H9 (cell line): ENCODE results near the gene MCF2L. TPM values are rescaled to one million over a fixed set of nuclear protein-coding genes. Genes with fewer than 3 reads are reported as not detected.

Source experiments
- DNase-seq: peaks from one replicate; pipeline ENCODE4 v3.0.0-alpha.2; 2017
- H2AFZ ChIP-seq: one replicate; pipeline ENCODE4 v1.6.1; 2013; ENCODE audit warnings: mild to moderate bottlenecking, low read length, control low read depth, moderate library complexity
- H2AK5ac ChIP-seq: 2 replicates; pipeline ENCODE4 v1.6.1; 2013; ENCODE audit warnings: low read length, control low read depth, mixed read lengths; ENCODE audit not compliant: insufficient read length
- H2BK120ac ChIP-seq: one replicate; pipeline ENCODE4 v1.6.1; 2013; ENCODE audit warnings: low read depth, mild to moderate bottlenecking, low read length, control low read depth, inconsistent platforms; ENCODE audit not compliant: poor library complexity, severe bottlenecking
- H2BK12ac ChIP-seq: 2 replicates; pipeline ENCODE4 v1.6.1; 2013; ENCODE audit warnings: low read length, control low read depth, mixed read lengths, low read depth; ENCODE audit not compliant: insufficient read length
- H2BK15ac ChIP-seq: 2 replicates; pipeline ENCODE4 v1.6.1; 2013; ENCODE audit warnings: low read depth, low read length, control low read depth
- H2BK20ac ChIP-seq: one replicate; pipeline ENCODE4 v1.6.1; 2013; ENCODE audit warnings: low read depth, mild to moderate bottlenecking, low read length, control low read depth, inconsistent platforms; ENCODE audit not compliant: poor library complexity, severe bottlenecking
- H2BK5ac ChIP-seq: 2 replicates; pipeline ENCODE4 v1.6.1; 2013; ENCODE audit warnings: low read length, control low read depth, mixed read lengths; ENCODE audit not compliant: insufficient read length
- H3K14ac ChIP-seq: 2 replicates; pipeline ENCODE4 v1.6.1; 2013; ENCODE audit warnings: low read length, control low read depth; ENCODE audit not compliant: insufficient read depth
- H3K18ac ChIP-seq: 2 replicates; pipeline ENCODE4 v1.6.1; 2013; ENCODE audit warnings: low read depth, mild to moderate bottlenecking, mixed read lengths, low read length, control low read depth; ENCODE audit not compliant: insufficient read length
- H3K23ac ChIP-seq: 2 replicates; pipeline ENCODE4 v1.6.1; 2013; ENCODE audit warnings: low read length, control low read depth, mixed read lengths, low read depth; ENCODE audit not compliant: insufficient read length
- H3K23me2 ChIP-seq: 2 replicates; pipeline ENCODE4 v1.6.1; 2013; ENCODE audit warnings: low read depth, mild to moderate bottlenecking, mixed read lengths, low read length, control low read depth; ENCODE audit not compliant: insufficient read length, poor library complexity, severe bottlenecking
- H3K27ac ChIP-seq: 2 replicates; pipeline ENCODE4 v1.5.1; 2013; ENCODE audit warnings: low read length, control low read depth, mixed read lengths, low read depth; ENCODE audit not compliant: insufficient read length
- H3K27me3 ChIP-seq: 2 replicates; pipeline ENCODE4 v1.6.1; 2013; ENCODE audit warnings: low read length, control low read depth, inconsistent platforms; ENCODE audit not compliant: insufficient read depth
- H3K4ac ChIP-seq: 2 replicates; pipeline ENCODE4 v1.6.1; 2013; ENCODE audit warnings: low read depth, mild to moderate bottlenecking, control low read depth, inconsistent platforms, low read length, moderate library complexity
- H3K4me1 ChIP-seq: 2 replicates; pipeline ENCODE4 v1.6.1; 2013; ENCODE audit warnings: low read length, control low read depth, inconsistent platforms; ENCODE audit not compliant: insufficient read depth
- H3K4me2 ChIP-seq: 2 replicates; pipeline ENCODE4 v1.6.1; 2013; ENCODE audit warnings: low read length, control low read depth, mixed read lengths; ENCODE audit not compliant: insufficient read length, insufficient read depth
- H3K56ac ChIP-seq: 2 replicates; pipeline ENCODE4 v1.6.1; 2013; ENCODE audit warnings: low read depth, mild to moderate bottlenecking, mixed read lengths, low read length, control low read depth; ENCODE audit not compliant: insufficient read length
- H3K79me1 ChIP-seq: 2 replicates; pipeline ENCODE4 v1.6.1; 2013; ENCODE audit warnings: low read depth, mild to moderate bottlenecking, moderate library complexity, low read length, control low read depth, inconsistent platforms; ENCODE audit not compliant: insufficient read depth, poor library complexity, severe bottlenecking
- H3K79me2 ChIP-seq: 2 replicates; pipeline ENCODE4 v1.6.1; 2013; ENCODE audit warnings: low read length, control low read depth, inconsistent platforms; ENCODE audit not compliant: insufficient read depth
- H3K9ac ChIP-seq: 2 replicates; pipeline ENCODE4 v1.6.1; 2013; ENCODE audit warnings: low read length, control low read depth, mixed read lengths; ENCODE audit not compliant: insufficient read length; ENCODE audit errors: extremely low read depth
- H3K9me3 ChIP-seq: one replicate; pipeline ENCODE4 v1.6.1; 2013; ENCODE audit warnings: low read depth, low read length, inconsistent platforms; ENCODE audit not compliant: control insufficient read depth
- H3T11ph ChIP-seq: one replicate; pipeline ENCODE4 v1.6.1; 2013; ENCODE audit warnings: mild to moderate bottlenecking, low read length, control low read depth, inconsistent platforms
- H4K20me1 ChIP-seq: one replicate; pipeline ENCODE4 v1.6.1; 2013; ENCODE audit not compliant: control insufficient read depth, insufficient read length, insufficient read depth
- H4K5ac ChIP-seq: 2 replicates; pipeline ENCODE4 v1.6.1; 2013; ENCODE audit warnings: low read depth, mild to moderate bottlenecking, mixed read lengths, low read length, control low read depth; ENCODE audit not compliant: insufficient read length
- H4K8ac ChIP-seq: replicated peaks from 2 replicates; pipeline ENCODE4 v1.6.1; 2013; ENCODE audit warnings: low read length, control low read depth, mixed read lengths, low read depth; ENCODE audit not compliant: insufficient read length
- H4K91ac ChIP-seq: 2 replicates; pipeline ENCODE4 v1.6.1; 2013; ENCODE audit warnings: low read depth, mild to moderate bottlenecking, moderate library complexity, mixed read lengths, low read length, control low read depth; ENCODE audit not compliant: insufficient read length
- H3K27ac Mint-ChIP-seq, 3 experiments: 2 replicates in 2 of 3; 3 replicates in 1 of 3; pipeline ENCODE4 v1.8.0; 2020 to 2021; ENCODE audit warnings: mixed read lengths in 3 of 3, mild to moderate bottlenecking in 1 of 3, moderate library complexity in 1 of 3
- H3K27me3 Mint-ChIP-seq: 2 replicates; pipeline ENCODE4 v1.8.0; 2021; ENCODE audit warnings: low read depth, mild to moderate bottlenecking, moderate library complexity, mixed read lengths
- H3K36me3 Mint-ChIP-seq, 3 experiments: 2 replicates in 2 of 3; 3 replicates in 1 of 3; pipeline ENCODE4 v1.8.0; 2020 to 2021; ENCODE audit warnings: low read depth in 3 of 3, mixed read lengths in 3 of 3; ENCODE audit not compliant: insufficient read depth in 1 of 3
- H3K4me1 Mint-ChIP-seq, 2 experiments: 2 replicates each; pipeline ENCODE4 v1.8.0; 2020; ENCODE audit warnings: mixed read lengths in 2 of 2
- H3K4me3 Mint-ChIP-seq, 2 experiments: 2 replicates in 1 of 2; 3 replicates in 1 of 2; pipeline ENCODE4 v1.8.0; 2020 to 2021; ENCODE audit warnings: mild to moderate bottlenecking in 2 of 2, mixed read lengths in 2 of 2, moderate library complexity in 1 of 2
- H3K9me3 Mint-ChIP-seq, 2 experiments: 2 replicates in 1 of 2; 3 replicates in 1 of 2; pipeline ENCODE4 v1.8.0; 2020; ENCODE audit warnings: mild to moderate bottlenecking in 2 of 2, mixed read lengths in 2 of 2, moderate library complexity in 1 of 2
- WGBS: extraction: QIAGEN DNeasy Blood & Tissue Kit; methylation state at CpG from one replicate; pipeline ENCODE4 v1.1.7; 2013; ENCODE audit warnings: missing lambda C conversion rate, low lambda C conversion rate, mixed read lengths; ENCODE audit not compliant: insufficient read length; ENCODE audit errors: extremely low coverage; 5-methylcytosine and 5-hydroxymethylcytosine counted together
- total RNA-seq: library from RNA; stranded (reverse); gene quantifications from 2 replicates; pipeline ENCODE4 v1.2.1, GENCODE V29; 2021
- TF ChIP-seq, protein P1 (sequence below): fragments of 200-600 bp; sonication (generic); conservative IDR thresholded peaks from 3 replicates; pipeline ENCODE4 v1.8.0; 2021; ENCODE audit warnings: antibody characterized with exemption, mild to moderate bottlenecking

The MCF2L gene
- total RNA-seq, 1 experiment from 2014 or later, result 18.5 TPM

DNA sequence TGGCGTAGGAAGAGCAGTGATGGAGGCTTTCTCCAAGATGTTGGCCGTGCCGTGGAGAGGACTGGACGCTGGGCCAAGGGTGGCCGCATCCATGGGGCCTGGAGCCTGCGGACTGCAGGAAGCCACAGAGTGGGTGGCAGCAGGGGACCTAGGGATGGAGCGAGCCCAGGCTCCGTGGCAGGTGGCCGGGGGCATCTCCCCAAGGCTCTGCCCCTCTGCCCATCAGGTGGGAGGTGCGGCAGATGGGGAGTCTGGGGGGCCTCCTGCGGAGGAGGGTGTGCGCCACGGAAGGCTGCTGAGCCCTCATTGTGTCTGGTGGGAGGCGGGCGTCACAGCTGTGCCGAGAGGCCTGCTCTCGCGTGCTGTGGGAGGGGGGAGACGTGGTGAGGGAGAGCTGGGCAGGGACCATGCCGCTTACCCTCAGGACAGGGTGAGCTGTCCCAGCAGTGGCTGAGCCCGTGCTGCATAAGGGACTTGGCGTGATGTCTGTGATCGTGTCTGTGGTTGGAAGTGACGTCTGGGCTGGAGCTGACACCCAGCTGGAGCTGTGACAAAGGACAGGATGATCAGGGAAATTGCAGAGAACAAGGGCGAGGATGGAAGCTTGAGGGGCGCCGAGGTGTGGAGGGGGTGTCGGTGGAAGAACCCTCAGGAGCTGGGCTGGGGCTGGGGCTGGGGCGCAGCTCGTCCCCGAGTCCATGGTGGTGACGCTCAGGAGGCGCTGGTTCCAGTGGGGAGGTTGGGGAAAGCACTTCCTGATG, 13.4 kb downstream of the MCF2L start:
- Histone ChIP-seq H2BK15ac (no peak overlapping the region), H3K14ac (no peak overlapping the region; the same call in 1 of the 2 replicates), H3K79me1 (no peaks in the 10 kb centered on the region), H3K18ac (no peak overlapping the region), H3K79me2 (no peaks in the 10 kb centered on the region), H3K27ac (no peak overlapping the region), H3K4me1 (no peaks in the 10 kb centered on the region), H3K9ac (no peak overlapping the region), H4K8ac (no peak overlapping the region), H2BK5ac (no peak overlapping the region), H4K5ac (no peak overlapping the region), H3K23ac (no peak overlapping the region), H2AK5ac (no peak overlapping the region), H3K4me2 (no peak overlapping the region), H3K56ac (no peak overlapping the region), H3K4ac (no peak overlapping the region), H3K23me2 (no peaks in the 10 kb centered on the region), H3K9me3 (no peaks in the 10 kb centered on the region), H4K91ac (no peak overlapping the region), H2BK20ac (no peak overlapping the region), H3T11ph (no peak overlapping the region), H2BK12ac (no peak overlapping the region), H4K20me1 (no peaks in the 10 kb centered on the region), H2AFZ (no peak overlapping the region), H3K27me3 (no peaks in the 10 kb centered on the region), H2BK120ac (no peak overlapping the region)
- H3K36me3 Mint-ChIP-seq, result no peaks in the 10 kb centered on the region; a peak in 2 of 7 replicates
- peaks cover 9 to 22% of the 10 kb centered on the region in 2 experiments; a peak in 3 of 4 replicates for H3K4me1 Mint-ChIP-seq
- H3K4me3 Mint-ChIP-seq, result peak overlapping the region in 1 of 2 experiments; percentile 52; a peak in 2 of 5 replicates
- H3K9me3 Mint-ChIP-seq, result no peaks in the 10 kb centered on the region
- no peak for DNase-seq
- H3K27ac Mint-ChIP-seq, result peak overlapping the region; percentile 7 to 89 (median 65); a peak in 4 of 7 replicates
- no CpG with 5 or more reads among the region's 33 CpGs for WGBS
- H3K27me3 Mint-ChIP-seq, result no peaks in the 10 kb centered on the region; the same call in 1 of the 2 replicates
- TF ChIP-seq, protein P1, sequence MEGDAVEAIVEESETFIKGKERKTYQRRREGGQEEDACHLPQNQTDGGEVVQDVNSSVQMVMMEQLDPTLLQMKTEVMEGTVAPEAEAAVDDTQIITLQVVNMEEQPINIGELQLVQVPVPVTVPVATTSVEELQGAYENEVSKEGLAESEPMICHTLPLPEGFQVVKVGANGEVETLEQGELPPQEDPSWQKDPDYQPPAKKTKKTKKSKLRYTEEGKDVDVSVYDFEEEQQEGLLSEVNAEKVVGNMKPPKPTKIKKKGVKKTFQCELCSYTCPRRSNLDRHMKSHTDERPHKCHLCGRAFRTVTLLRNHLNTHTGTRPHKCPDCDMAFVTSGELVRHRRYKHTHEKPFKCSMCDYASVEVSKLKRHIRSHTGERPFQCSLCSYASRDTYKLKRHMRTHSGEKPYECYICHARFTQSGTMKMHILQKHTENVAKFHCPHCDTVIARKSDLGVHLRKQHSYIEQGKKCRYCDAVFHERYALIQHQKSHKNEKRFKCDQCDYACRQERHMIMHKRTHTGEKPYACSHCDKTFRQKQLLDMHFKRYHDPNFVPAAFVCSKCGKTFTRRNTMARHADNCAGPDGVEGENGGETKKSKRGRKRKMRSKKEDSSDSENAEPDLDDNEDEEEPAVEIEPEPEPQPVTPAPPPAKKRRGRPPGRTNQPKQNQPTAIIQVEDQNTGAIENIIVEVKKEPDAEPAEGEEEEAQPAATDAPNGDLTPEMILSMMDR, result no peak
